HG02759 (cell line): ENCODE results near the gene PPP1R3G.
A peak's percentile ranks its signal among the peaks of the same experiment; 100 is the strongest.
"Not testable (repeated sequence)": the region's sequence is repeated elsewhere in the genome, so short reads cannot be mapped to it uniquely, and the experiment has no call there.

Experiments used
- ATAC-seq: cut with Tn5 transposase; IDR thresholded peaks from one replicate; pipeline ENCODE4 v1.9.1; 2021; ENCODE audit warnings: mild to moderate bottlenecking, moderate library complexity; ENCODE audit not compliant: unreplicated experiment

PPP1R3G gene

DNA sequence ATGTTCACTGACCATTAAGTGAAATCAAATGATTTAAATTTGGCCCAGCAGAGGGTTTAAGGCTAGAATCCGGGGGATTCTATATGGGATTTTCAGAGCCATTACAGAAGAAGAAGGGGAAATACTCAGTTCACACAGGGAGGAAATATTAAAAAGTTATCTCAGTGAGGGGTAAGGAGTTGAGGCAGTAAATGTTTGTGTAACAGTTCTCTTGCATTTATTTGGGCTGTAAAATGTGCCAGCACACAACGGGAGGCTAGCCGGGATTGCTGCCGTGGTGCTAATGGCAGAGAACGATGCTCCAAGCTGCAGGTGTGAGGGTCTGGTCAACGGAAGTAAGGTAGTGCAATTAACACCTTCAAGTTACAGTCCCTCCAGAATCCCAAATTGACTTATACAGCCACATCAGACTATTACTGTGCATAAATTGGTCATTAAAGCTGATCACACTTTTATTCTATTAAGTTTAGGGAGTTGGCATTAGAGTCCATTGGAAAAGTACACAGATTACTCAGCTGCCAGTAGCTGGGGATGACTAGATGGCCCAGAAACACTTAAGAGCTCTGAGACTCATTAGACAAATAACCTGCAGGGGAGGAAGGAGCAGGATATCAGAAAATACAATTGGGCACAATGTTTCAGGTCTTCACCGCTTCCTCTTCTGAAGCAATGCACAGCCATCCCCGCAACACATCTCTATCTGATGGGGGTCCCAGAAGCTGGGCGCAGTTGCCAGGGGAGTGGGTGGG lies 31.3 kb downstream of the PPP1R3G start:
- ATAC-seq, result no peak

DNA sequence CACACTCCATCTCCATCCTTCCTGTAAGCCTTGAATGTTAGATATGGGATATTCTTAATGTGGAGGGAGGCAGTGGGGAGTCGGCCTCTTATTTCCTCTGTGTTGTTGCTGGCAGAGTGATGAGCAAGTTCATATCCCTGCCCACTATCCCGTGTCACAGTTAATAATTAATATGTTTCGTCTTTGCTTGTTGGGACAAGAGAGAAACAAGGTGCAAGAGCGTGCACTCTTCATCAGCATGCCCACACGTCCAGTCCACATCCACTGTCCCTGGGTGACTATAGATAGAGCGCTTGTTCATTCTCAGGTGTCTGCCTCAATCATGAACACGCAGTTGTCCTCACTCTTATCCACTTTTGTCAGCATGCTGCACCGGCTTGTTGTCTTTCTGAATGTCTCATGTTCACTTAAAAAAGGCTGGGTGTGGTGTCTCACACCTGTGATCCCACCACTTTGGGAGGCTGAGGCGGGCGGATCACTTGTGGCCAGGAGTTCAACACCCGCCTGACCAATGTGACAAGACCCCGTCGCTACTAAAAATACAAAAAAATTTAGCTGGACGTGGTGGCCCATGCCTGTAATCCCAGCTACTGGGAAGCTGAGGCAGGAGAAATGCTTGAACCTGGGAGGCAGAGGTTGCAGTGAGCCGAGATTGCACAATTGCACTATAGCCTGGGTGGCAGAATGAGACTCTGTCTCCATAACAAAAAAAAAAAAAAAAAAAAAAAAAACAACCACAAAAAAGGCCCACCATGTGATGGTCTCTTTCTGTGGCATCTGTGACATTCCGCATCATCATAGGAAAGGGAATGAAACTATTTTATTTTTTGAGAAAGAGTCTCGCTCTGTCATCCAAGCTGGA lies 34.2 kb downstream of the PPP1R3G start:
- ATAC-seq, result no peak

DNA sequence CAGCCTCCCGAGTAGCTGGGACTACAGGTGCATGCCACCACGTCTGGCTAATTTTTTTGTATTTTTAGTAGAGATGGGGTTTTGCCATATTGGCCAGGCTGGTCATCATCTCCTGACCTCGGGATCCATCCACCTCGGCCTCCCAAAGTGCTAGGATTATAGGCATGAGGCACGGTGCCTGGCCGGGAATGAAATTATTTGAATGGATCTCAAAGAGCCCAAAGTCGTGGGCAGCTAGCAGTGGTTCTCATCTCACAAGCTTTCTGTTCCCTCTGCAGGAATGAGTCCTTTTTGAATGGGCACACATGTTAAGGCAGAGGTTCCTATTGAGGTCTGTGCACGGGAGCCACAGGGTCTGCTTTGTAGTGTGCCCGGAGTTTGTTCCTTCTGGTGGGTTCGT lies 34.9 kb downstream of the PPP1R3G start:
- no peak for ATAC-seq

DNA sequence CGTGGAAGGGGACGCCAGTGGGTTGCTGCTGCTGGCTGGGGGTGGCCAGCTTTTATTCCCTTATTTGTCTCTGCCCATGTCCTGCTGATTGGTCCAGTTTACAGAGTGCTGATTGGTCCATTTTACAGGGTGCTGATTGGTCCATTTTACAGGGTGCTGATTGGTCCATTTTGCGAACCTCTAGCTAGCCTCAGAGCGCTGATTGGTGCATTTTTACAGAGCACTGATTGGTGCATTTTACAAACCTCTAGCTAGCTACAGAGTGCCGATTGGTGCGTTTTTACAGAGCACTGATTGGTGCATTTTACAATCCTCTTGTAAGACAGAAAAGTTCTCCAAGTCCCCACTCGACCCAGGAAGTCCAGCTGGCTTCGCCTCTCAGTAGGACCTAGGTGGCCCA lies 35.4 kb downstream of the PPP1R3G start:
- ATAC-seq, result not testable (repeated sequence)

DNA sequence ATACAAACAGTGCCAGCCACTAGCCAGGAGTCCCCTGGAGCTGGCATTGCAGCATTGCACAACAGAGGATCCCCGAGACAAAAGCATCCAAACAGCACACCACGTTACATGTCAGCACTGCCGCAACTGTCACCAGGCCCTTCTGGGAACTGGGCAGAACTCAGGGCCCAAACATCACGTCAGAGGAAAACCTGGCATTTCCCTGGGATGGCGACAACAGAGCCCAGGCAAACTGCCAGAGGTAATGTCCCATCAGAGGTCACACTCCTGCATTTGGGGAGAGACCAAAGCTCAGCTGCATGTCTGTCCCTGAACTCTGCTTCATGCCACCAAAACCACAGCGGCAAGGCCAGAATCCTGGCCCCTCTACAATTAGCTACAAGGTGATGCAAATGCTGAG lies 36.3 kb downstream of the PPP1R3G start:
- no peak for ATAC-seq

DNA sequence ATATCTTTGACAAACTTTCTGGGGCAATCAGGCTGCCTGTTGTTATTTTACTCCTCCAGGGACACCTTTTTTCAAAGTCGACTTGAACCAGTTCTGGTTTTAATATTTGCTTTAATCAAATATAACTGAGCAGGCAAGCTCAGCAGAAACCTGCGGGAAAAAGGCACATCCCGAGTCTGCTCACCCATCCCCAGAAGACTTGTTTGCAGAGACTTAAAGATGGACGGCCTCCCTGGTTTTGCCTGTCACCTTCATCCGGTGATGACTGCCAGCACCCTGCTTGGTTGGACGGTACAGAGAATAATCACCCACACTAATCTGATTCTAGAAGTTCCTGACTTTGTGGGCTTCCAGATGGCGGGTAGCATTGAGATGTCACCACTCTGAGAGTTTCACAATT lies 36.8 kb downstream of the PPP1R3G start:
- no peak for ATAC-seq

DNA sequence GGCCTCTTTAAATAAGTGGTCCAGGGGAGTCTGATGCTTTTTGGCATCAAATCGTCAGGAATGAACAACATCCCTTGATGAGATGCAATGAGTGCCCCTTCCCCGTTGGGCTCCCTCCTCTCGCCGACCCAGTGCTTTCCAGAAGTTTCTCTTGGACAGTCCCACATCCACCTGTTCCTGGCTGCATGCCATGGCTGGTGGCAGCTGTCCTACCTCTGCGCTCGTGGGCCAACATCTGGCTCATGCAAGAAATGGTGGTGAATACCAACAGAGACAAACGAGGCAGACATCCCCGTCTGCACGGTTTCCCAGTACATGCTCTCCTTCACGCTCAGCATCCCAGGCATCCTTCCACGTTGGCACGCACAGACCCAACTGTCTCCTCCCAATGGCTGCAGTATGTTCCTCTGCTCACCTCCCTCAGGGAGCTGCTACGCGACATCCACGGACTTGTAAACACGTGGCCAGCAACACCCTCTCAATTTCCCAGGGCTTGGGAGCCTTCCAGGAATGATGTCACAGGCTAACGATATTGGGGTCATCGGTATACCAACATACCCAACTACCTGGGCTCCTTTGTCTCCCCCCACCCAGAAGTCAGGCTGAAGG lies 37.5 kb downstream of the PPP1R3G start:
- ATAC-seq, result no peak

DNA sequence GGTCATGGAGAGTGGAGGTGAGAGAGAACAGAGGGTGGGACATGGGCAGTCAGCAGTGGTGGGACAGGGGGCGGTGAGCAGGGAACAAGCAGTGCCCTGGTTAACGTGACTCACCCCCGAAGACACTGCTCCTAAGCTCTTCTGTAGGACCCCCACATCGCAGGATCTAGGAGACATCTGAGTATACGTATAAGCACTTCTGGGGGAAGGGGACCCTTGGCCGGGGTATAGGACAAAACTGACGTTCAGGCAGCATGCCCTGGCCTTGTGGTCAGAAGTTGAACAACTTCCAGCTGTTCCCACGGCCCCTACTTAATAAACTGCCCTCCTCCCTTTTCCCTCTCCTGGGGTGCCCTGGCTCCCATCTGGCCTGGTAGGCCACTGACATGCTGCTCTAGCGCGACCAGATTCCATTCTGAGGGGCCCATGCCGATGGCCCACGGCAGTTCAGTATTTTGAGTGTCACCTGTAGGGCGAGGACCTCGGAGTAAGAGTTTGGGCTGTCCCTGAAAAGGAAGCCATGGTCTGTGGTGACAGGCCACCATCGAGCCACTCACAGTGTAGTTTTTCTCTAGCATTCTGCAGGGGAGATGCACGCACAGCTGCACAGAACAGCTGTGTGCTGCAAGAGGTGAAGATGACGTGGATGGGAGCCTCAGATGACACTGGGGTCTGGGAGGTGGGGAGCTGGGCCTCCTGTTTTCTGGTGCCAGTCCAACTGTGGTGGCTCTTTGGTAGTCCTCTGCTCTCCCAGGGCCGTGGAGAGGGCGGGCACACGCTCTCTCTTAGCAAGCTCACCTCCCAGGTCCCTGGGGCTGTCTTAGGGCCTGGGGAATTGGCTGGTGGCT lies 38.4 kb downstream of the PPP1R3G start:
- no peak for ATAC-seq

DNA sequence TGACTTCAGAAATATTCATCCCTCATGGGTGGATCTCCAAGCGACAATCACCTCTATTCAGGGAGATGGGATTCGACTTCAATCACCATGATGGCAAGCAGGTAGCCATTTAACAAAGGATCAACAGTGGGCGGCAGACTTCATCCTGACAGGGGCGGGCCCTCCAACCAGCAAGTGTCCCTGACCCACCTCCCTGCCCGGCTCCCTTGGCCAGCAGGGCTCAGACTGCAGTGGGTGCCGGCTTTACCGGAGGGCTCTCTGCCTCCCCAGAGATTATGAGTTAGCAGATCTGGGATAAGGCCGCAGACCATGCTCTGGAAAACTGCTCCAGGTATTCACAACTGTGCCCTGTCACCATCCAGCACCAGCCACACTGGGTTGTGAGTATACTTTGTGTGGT lies 39.4 kb downstream of the PPP1R3G start:
- ATAC-seq, result no peak

DNA sequence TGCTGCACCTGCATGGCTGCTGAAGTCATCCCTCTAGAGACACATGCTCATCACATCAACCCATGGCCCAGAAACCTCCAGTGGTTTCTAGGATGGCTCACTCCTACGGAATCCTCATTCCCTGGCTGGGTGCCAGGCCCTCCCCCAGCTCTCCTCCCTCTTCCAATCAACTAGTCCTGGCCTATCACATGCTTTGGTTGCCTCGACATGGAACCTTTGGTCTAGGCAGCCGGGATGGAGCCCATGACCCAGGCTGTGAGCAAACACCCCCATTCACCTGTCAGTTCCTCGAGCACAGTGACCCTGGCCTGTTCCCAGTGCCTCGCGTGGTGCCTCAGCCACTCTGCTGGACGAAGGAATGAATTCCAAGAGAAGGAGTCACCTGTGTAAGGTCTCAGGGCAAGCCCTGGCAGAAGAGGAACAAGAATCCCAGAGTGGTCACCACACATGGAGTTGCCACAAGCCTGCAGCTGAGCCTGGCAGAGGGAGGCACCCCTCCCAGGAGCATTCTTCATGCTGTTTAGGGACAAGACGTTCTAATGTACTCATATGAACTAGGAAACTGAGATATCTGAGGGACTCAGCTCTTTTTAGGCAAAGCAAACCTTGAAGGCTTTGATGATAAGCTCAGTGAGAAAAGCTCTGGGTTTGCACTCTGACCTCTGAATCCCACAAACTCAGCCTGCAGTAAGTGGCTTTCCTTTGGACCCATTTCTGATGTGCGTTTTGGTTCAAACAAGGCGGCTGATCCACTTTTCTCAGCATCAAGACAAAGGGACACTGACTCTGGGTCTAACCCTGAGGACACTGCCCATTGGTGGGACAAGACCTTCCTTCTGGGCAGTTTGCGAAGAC lies 40.2 kb downstream of the PPP1R3G start:
- no peak for ATAC-seq

DNA sequence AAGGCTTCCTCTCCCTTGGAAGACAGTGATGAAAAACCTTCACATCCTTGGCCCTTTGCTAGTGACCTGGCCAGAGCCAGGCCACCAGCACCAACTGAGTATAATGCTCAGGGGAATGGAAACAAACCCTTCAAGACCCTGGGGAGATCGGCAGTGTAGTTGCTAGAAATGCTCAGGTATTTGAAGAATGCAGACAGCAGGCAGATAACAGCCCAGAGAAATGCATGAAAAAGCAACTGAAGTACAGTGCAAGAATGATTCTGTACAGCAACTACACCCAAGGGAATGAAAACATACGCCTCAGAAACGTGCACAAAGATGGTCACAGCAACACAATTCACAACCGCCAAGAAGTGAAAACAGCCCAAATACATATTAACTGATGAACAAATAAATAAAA lies 41.1 kb downstream of the PPP1R3G start:
- no peak for ATAC-seq

DNA sequence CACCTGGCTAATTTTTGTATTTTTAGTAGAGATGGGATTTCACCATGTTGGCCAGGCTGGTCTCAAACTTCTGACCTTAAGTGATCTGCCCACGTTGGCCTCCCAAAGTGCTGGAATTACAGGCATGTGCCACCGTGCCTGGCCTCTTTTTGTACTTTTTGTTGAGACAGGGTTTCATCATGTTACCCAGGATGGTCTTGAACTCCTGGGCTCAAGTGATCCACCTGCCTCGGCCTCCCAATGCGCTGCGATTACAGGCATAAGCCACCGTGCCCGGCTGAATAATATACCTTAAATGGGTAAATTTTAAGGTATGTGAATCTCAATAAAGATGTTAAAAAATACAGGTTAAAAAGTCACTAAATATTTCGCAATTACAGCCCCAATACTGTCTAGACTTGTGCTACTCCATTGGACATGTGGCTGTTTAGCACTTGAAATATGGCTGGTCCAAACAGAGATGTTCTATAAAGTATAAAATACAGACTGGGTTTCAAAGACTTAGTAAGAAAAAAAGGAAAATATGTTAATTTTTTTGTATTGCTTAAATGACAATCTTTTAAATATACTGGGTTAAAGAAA lies 42.1 kb downstream of the PPP1R3G start:
- ATAC-seq, result no peak

DNA sequence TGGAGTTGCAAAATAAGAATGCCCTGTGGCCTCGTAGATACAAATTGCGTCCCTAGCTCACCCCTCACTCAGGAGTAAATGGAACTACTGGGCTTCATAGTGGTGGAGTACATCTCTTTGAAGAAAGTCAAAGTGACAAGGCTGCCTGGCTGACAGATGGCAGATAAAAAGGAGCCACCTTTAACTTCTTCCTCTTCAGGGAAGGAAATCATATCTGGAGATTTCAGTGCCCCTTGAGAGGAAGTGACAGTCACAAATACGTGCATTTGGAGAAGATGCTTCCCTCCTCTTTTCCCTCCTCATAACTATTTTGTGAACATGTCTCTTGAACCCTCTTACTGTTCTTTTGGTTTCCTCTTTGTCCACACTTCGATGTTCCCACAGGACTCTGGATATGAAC lies 43.2 kb downstream of the PPP1R3G start:
- no peak for ATAC-seq

DNA sequence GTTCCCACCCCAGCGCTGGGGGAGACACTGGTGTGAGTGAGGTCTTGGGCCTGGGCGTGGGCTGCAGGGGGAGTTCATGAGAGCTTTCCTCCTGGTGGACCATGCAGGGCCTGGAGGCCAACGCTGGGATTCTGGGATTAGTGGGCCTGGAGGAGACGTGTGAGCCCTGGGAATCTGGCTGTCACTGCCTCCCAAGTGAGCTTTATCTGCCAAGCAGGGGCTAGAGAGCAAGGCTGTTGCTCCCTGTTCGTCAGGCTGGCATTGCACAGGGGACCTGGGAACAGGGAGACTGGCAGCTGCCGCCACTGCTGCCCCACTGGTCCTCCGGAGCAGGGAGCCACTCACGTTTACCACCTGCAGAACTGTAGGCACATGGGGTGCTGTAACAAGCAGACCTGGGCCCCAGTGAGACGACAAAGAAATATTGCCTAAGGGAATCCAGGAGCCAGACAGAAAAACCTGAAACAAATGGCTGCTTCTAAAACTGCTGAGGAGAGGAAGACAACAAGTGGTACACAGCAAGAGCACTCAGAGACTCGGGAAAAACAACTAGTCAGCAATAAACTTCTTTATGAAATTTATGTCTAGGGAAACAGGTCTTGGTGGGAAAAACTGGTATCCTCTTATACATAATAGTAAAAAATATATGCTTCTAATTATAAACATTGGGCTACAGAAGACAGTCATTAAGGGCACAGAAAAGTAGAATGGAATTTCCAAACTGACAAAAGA lies 45.2 kb downstream of the PPP1R3G start:
- ATAC-seq, result no peak

DNA sequence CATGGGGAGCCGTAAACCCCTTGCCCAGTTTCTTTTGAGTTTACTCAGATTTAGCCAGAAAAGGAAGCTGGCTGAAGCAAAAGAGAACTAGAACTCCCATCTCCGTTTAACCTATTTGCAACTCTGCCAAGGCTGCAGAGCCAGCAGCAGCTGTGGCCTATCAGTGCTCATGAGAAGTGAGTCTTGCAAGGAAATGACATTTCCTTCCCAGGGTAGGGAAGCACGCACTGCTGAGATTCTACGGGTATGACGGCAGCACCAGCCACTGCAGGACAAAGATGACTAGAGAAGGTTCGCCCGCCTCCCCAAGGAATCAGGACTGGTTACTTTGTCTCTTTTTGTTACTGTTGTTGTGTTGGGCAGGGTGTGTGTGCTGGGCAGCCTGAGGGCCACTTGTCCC lies 47.6 kb downstream of the PPP1R3G start:
- ATAC-seq, result peak; percentile 94

DNA sequence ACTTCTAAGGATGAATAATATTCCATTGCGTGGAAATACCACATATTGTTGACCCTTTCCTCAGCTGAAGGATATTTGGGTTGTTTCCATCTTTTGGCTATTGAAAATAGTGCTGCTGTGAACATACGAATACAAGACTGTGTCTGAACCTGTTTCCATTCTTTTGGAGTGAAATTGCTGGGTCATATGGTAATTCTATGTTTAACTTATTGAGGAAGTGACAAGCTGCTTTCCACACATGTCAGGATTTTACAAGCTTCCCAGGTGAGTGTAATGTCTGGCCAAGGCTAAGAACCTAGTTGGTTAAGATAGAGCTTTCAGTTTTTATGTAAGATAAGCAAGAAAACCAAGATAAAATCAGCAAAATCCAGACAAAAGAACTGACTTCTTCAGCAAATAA lies 48.8 kb downstream of the PPP1R3G start:
- ATAC-seq, result no peak

DNA sequence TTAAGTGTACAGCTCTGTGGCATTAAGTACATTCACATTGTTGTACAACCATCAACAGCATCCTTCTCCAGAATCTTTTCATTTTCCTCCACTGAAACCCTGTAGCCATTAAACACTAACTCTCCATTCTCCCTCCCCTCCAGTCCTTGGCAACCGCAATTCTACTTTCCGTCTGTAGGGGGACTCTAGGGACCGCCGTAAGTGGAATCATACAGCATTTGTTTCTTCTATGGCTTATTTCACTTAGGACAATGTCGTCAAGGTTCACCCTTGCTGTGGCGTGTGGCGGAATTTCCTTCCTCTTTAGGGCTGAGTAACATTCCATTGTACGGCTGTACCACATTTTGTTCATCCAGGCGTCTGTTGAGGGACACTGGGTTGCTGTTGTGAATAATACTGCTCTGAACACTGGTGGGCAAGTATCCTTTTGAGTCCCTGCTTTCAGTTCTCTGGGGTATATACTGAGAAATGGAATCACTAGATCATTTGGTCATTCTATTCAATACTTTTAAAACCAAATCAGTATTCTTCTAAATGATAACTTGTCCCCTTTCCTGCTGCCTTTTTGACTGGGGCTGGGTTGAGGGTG lies 50.7 kb downstream of the PPP1R3G start:
- no peak for ATAC-seq

DNA sequence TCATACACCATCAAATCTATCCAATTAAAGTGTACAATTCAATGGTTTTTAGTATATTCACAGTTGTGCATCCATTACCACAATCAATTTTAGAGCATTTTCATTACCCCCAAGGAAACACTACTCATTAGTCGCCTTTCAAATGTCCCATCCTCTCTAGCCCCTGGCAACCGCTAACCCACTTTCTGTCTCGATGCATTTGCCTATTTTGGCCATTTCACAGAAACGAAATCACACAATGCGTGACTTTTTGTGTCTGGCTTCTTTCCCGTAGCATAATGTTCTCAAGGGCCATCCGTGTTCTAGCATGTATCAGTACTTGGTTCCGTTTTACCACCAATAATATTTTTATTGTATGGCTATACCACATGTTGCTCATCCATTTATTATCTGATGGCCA lies 51.7 kb downstream of the PPP1R3G start:
- no peak for ATAC-seq
